CD4-positive, alpha-beta memory T cell (primary cell): ENCODE results near the gene MAST2. TPM values are rescaled to one million over a fixed set of nuclear protein-coding genes. Genes with fewer than 3 reads are reported as not detected.

Source experiments
- CTCF ChIA-PET: fragments of 350-600 bp; sonication (Branson Sonifier 250); formaldehyde crosslinking; loops from one replicate; lab custom pipeline; 2021; ENCODE audit warnings: inconsistent platforms; ENCODE audit not compliant: partially characterized antibody; lab: Charles Lee
- POLR2A ChIA-PET: fragments of 350-600 bp; sonication (Branson Sonifier 250); formaldehyde crosslinking; loops from one replicate; lab custom pipeline; 2021; ENCODE audit not compliant: partially characterized antibody; lab: Charles Lee
- DNase-seq, 5 donors: peaks; one replicate each; pipeline versions ENCODE4 v3.0.0 to v3.0.0-alpha.2; 2020 to 2022; ENCODE audit warnings: mixed read lengths in 1 of 5
- H3K27ac ChIP-seq: one replicate; pipeline ENCODE4 v1.7.0; 2013; ENCODE audit warnings: low read depth, low read length
- H3K27me3 ChIP-seq: 2 replicates; pipeline ENCODE4 v1.7.0; 2013; ENCODE audit warnings: mild to moderate bottlenecking, low read length, moderate library complexity; ENCODE audit not compliant: insufficient read depth
- H3K36me3 ChIP-seq: 2 replicates; pipeline ENCODE4 v1.7.0; 2013; ENCODE audit warnings: mild to moderate bottlenecking, low read length, moderate library complexity; ENCODE audit not compliant: insufficient read depth
- H3K4me1 ChIP-seq: 2 replicates; pipeline ENCODE4 v1.7.0; 2013; ENCODE audit warnings: mild to moderate bottlenecking, low read length, moderate library complexity; ENCODE audit not compliant: insufficient read depth
- H3K4me3 ChIP-seq, 2 donors: one replicate each; pipeline ENCODE4 v1.7.0; 2013; ENCODE audit warnings: low read length in 2 of 2, mild to moderate bottlenecking in 1 of 2
- H3K9me3 ChIP-seq, 2 donors: one replicate each; pipeline ENCODE4 v1.7.0; 2013; ENCODE audit warnings: low read length in 2 of 2, control low read depth in 1 of 2; ENCODE audit not compliant: control insufficient read depth in 1 of 2
- H3K27ac Mint-ChIP-seq, 7 donors: one replicate each; pipeline ENCODE4 v1.8.0; 2020 to 2021; ENCODE audit warnings: mixed read lengths in 7 of 7, mild to moderate bottlenecking in 6 of 7, inconsistent platforms in 3 of 7, moderate library complexity in 3 of 7
- H3K27me3 Mint-ChIP-seq, 2 donors: one replicate each; pipeline ENCODE4 v1.8.0; 2020 to 2021; ENCODE audit warnings: mixed read lengths in 2 of 2
- H3K36me3 Mint-ChIP-seq, 2 donors: one replicate each; pipeline ENCODE4 v1.8.0; 2020 to 2021; ENCODE audit warnings: mixed read lengths in 2 of 2, inconsistent platforms in 1 of 2, mild to moderate bottlenecking in 1 of 2
- H3K4me1 Mint-ChIP-seq, 4 donors: one replicate each; pipeline ENCODE4 v1.8.0; 2020 to 2021; ENCODE audit warnings: mixed read lengths in 4 of 4, mild to moderate bottlenecking in 1 of 4
- H3K4me3 Mint-ChIP-seq, 8 donors: one replicate each; pipeline ENCODE4 v1.8.0; 2020 to 2021; ENCODE audit warnings: mixed read lengths in 8 of 8, mild to moderate bottlenecking in 7 of 8, moderate library complexity in 6 of 8, inconsistent platforms in 3 of 8
- H3K9me3 Mint-ChIP-seq, 8 donors: one replicate each; pipeline ENCODE4 v1.8.0; 2020 to 2021; ENCODE audit warnings: mixed read lengths in 8 of 8, mild to moderate bottlenecking in 5 of 8, inconsistent platforms in 3 of 8, moderate library complexity in 1 of 8
- intact Hi-C: fragments of 100-400 bp; cut with micrococcal nuclease; formaldehyde crosslinking; loops from one replicate; pipeline ENCODE4 v1.15.1; 2023
- polyA plus RNA-seq, 2 donors: library from polyadenylated mRNA; unstranded; fragments of 300-500 nt; fragmentation: Illumina TruSeq; gene quantifications; one replicate each; pipeline ENCODE4 v1.2.3, GENCODE V29; 2021
- total RNA-seq, 2 experiments: library from RNA; stranded (reverse); gene quantifications; one replicate each; pipeline ENCODE4 v1.2.3, GENCODE V29; 2021

MAST2 gene
- total and polyA plus RNA-seq, 4 experiments from 2014 or later = 0.65 to 9.9 (median 4.3) TPM

GRCh38 chr1:45892068-45892785 lies 88.8 kb downstream of the MAST2 start:
- H3K4me3 Mint-ChIP-seq = no peak overlapping the region
- no peaks in the 10 kb centered on the region for H3K9me3 ChIP-seq
- no peaks in the 10 kb centered on the region for H3K9me3 Mint-ChIP-seq
- ChIA-PET CTCF (no interaction called here), POLR2A (no interaction called here)
- no peaks in the 10 kb centered on the region for H3K4me1 ChIP-seq
- peaks cover 0 to 5% of the 10 kb centered on the region in 2 donors for H3K36me3 Mint-ChIP-seq
- DNase-seq = no peak
- H3K27ac Mint-ChIP-seq = no peak overlapping the region
- intact Hi-C loops = no loop called here
- H3K4me3 ChIP-seq = no peak overlapping the region
- no peaks in the 10 kb centered on the region for H3K27me3 ChIP-seq
- H3K36me3 ChIP-seq = no peaks in the 10 kb centered on the region
- H3K4me1 Mint-ChIP-seq = no peaks in the 10 kb centered on the region
- H3K27me3 Mint-ChIP-seq = no peaks in the 10 kb centered on the region
- no peak overlapping the region for H3K27ac ChIP-seq

- Mint-ChIP-seq H3K9me3 (peaks cover 0 to 2% (median 0%) of the 10 kb centered on the region in 8 donors), H3K4me3 (no peak overlapping the region), H3K4me1 (no peaks in the 10 kb centered on the region), H3K27me3 (no peaks in the 10 kb centered on the region), H3K36me3 (peaks cover 0 to 5% of the 10 kb centered on the region in 2 donors), H3K27ac (no peak overlapping the region)
- no peak overlapping the region for H3K4me3 ChIP-seq
- ChIA-PET POLR2A (no interaction called here), CTCF (no interaction called here)
- H3K36me3 ChIP-seq = no peaks in the 10 kb centered on the region
- intact Hi-C loops = no loop called here
- no peak for DNase-seq
- no peaks in the 10 kb centered on the region for H3K4me1 ChIP-seq
- H3K9me3 ChIP-seq = no peaks in the 10 kb centered on the region
- H3K27ac ChIP-seq = no peak overlapping the region
- H3K27me3 ChIP-seq = no peaks in the 10 kb centered on the region
Measured at GRCh38 chr1:45894331-45894730, 90.9 kb downstream of the MAST2 start.

GRCh38 chr1:45894921-45895320 lies 91.5 kb downstream of the MAST2 start:
- Mint-ChIP-seq H3K27ac (peak overlapping the region in 1 of 7 donors; percentile 68), H3K27me3 (no peaks in the 10 kb centered on the region), H3K9me3 (peaks cover 0 to 2% (median 0%) of the 10 kb centered on the region in 8 donors), H3K4me1 (no peaks in the 10 kb centered on the region), H3K4me3 (no peak overlapping the region), H3K36me3 (peaks cover 0 to 6% of the 10 kb centered on the region in 2 donors)
- Histone ChIP-seq H3K36me3 (no peaks in the 10 kb centered on the region), H3K4me3 (no peak overlapping the region), H3K9me3 (no peaks in the 10 kb centered on the region), H3K27me3 (no peaks in the 10 kb centered on the region), H3K27ac (no peak overlapping the region), H3K4me1 (no peaks in the 10 kb centered on the region)
- DNase-seq = no peak
- POLR2A ChIA-PET = no interaction called here
- intact Hi-C loops = no loop called here
- CTCF ChIA-PET = no interaction called here

DNA sequence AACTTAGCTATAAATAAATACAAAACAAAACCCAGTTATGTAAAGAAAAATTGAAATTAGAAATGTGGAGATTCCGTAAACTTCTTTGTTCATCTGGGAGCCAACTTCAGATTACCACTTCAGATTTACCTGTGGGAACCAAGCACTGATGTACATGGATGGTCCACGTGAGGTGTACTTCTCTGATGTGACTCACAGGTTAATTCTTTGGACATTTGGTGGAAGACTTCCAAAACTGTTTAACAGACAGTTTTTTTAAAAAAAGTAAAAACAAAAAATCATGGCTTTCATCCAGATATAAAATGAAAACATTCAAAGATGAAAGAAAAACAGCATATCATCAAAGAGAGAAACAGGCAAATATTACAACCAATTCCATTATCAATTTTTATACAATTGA lies 92.0 kb downstream of the MAST2 start:
- Histone ChIP-seq H3K9me3 (no peaks in the 10 kb centered on the region), H3K36me3 (no peaks in the 10 kb centered on the region), H3K4me1 (no peaks in the 10 kb centered on the region), H3K27me3 (no peaks in the 10 kb centered on the region), H3K27ac (no peak overlapping the region), H3K4me3 (no peak overlapping the region)
- Mint-ChIP-seq H3K36me3 (peaks cover 0 to 2% of the 10 kb centered on the region in 2 donors), H3K27me3 (no peaks in the 10 kb centered on the region), H3K4me3 (no peak overlapping the region), H3K27ac (no peak overlapping the region), H3K9me3 (peaks cover 0 to 2% (median 0%) of the 10 kb centered on the region in 8 donors), H3K4me1 (no peaks in the 10 kb centered on the region)
- no peak for DNase-seq
- POLR2A ChIA-PET = no interaction called here
- CTCF ChIA-PET = no interaction called here
- intact Hi-C loops = no loop called here

GRCh38 chr1:45906883-45907282 lies 103.5 kb downstream of the MAST2 start:
- Histone ChIP-seq H3K27ac (no peak overlapping the region), H3K36me3 (no peaks in the 10 kb centered on the region), H3K27me3 (no peaks in the 10 kb centered on the region), H3K4me3 (no peak overlapping the region), H3K4me1 (no peaks in the 10 kb centered on the region), H3K9me3 (no peaks in the 10 kb centered on the region)
- H3K27me3 Mint-ChIP-seq = no peaks in the 10 kb centered on the region
- peaks cover 0 to 1% of the 10 kb centered on the region in 2 donors for H3K36me3 Mint-ChIP-seq
- no peak for DNase-seq
- peaks cover 0 to 3% (median 0%) of the 10 kb centered on the region in 8 donors for H3K9me3 Mint-ChIP-seq
- ChIA-PET CTCF (no interaction called here), POLR2A (no interaction called here)
- intact Hi-C loops = no loop called here
- peaks cover 0 to 1% (median 0%) of the 10 kb centered on the region in 4 donors for H3K4me1 Mint-ChIP-seq
- no peak overlapping the region for H3K4me3 Mint-ChIP-seq
- H3K27ac Mint-ChIP-seq = no peak overlapping the region

DNA sequence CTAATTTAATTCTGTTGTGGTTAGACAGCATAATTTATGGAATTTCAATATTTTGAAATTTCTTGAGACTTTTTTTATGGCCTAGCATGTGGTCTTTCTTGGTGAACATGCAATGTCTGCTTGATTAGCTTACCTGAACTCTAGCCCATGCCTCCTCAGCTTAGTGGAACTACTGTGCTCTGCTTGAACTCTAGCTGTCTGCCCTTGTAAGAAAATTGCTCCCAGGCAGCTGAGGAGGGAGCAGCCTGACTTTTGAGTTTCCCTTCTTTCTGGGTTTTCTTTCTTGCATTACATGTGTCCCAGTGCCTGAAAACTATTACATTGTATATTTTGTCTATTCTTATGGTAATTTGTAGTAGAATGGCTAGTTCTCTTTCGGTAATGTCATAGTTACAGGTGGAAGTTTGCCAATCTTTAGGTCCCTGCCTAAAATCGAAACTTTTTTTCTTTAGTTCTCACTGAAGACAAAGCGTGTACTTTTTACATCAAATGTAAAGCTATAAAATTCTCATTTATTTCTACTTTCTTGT lies 105.3 kb downstream of the MAST2 start:
- no peaks in the 10 kb centered on the region for H3K9me3 Mint-ChIP-seq
- H3K4me1 ChIP-seq = no peaks in the 10 kb centered on the region
- intact Hi-C loops = no loop called here
- no peaks in the 10 kb centered on the region for H3K27me3 Mint-ChIP-seq
- no peak overlapping the region for H3K27ac Mint-ChIP-seq
- H3K36me3 Mint-ChIP-seq = no peaks in the 10 kb centered on the region
- H3K27me3 ChIP-seq = no peaks in the 10 kb centered on the region
- no peak overlapping the region for H3K4me3 ChIP-seq
- no peaks in the 10 kb centered on the region for H3K4me1 Mint-ChIP-seq
- POLR2A ChIA-PET = no interaction called here
- CTCF ChIA-PET = no interaction called here
- no peak for DNase-seq
- no peak overlapping the region for H3K4me3 Mint-ChIP-seq
- no peaks in the 10 kb centered on the region for H3K9me3 ChIP-seq
- H3K27ac ChIP-seq = no peak overlapping the region
- H3K36me3 ChIP-seq = no peaks in the 10 kb centered on the region

GRCh38 chr1:45911634-45912033 lies 108.2 kb downstream of the MAST2 start:
- no peaks in the 10 kb centered on the region for H3K9me3 ChIP-seq
- POLR2A ChIA-PET = no interaction called here
- no peaks in the 10 kb centered on the region for H3K36me3 ChIP-seq
- Mint-ChIP-seq H3K27ac (no peak overlapping the region), H3K9me3 (no peaks in the 10 kb centered on the region), H3K36me3 (no peaks in the 10 kb centered on the region), H3K27me3 (no peaks in the 10 kb centered on the region), H3K4me1 (no peaks in the 10 kb centered on the region), H3K4me3 (no peak overlapping the region)
- CTCF ChIA-PET = no interaction called here
- no peak for DNase-seq
- no peak overlapping the region for H3K4me3 ChIP-seq
- H3K27ac ChIP-seq = no peak overlapping the region
- no peaks in the 10 kb centered on the region for H3K4me1 ChIP-seq
- intact Hi-C loops = no loop called here
- H3K27me3 ChIP-seq = no peaks in the 10 kb centered on the region
